ENCODE measurements around the gene GRK6.

DNA sequence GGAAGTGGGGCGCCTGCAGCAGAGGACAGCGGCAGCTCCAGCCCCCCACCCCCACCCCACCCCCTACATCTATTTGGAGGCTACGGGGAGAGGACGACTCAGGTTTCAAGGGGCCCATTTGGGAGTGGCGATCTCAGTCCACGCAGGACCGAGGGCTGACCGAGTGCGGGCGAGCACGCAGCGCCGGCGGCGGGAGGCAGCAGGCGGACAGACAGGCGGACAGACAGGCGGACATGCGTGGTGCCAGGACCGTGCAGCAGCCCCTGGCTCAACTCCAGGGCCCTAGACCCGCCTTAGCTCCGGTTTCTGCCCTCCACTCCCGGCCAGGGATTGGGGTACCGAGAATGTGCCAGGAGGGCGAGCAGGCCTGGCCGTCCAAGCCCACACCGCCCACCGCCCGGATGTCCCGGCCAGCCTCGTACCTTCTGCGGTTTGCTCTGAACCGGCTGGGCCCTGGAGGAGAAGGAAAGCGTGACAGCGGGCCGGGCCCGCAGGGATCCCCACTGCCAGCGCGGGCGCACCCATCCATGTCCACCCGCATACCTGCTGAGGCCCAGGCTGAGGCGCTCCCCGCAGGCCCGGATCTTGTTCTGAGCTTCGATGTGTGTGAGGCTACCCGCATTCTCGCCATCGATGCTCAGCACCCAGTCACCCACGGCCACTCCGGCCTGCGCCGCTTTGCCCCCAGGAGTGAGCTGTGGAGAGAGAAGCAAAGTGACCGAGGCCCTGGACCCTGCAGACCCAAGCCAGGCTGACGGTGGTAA, 65.7 kb downstream of the GRK6 start:
- TF ChIP-seq, protein P1, sequence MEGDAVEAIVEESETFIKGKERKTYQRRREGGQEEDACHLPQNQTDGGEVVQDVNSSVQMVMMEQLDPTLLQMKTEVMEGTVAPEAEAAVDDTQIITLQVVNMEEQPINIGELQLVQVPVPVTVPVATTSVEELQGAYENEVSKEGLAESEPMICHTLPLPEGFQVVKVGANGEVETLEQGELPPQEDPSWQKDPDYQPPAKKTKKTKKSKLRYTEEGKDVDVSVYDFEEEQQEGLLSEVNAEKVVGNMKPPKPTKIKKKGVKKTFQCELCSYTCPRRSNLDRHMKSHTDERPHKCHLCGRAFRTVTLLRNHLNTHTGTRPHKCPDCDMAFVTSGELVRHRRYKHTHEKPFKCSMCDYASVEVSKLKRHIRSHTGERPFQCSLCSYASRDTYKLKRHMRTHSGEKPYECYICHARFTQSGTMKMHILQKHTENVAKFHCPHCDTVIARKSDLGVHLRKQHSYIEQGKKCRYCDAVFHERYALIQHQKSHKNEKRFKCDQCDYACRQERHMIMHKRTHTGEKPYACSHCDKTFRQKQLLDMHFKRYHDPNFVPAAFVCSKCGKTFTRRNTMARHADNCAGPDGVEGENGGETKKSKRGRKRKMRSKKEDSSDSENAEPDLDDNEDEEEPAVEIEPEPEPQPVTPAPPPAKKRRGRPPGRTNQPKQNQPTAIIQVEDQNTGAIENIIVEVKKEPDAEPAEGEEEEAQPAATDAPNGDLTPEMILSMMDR (IDR thresholded peaks at IDR 0.05) = no peak
- no peak for TF ChIP-seq POLR2A (IDR thresholded peaks at IDR 0.05)

Data from heart left ventricle (tissue), 13 donors.